NCI-H82 treated with DMSO at 0.1 percent for 48 hours (cell line): Measurements from ENCODE around the gene SLC38A1.

Experiments used
- DNase-seq: peaks from one replicate; lab custom pipeline; 2025; ENCODE audit not compliant: unreplicated experiment; lab: John Stamatoyannopoulos, UW

SLC38A1 gene

DNA sequence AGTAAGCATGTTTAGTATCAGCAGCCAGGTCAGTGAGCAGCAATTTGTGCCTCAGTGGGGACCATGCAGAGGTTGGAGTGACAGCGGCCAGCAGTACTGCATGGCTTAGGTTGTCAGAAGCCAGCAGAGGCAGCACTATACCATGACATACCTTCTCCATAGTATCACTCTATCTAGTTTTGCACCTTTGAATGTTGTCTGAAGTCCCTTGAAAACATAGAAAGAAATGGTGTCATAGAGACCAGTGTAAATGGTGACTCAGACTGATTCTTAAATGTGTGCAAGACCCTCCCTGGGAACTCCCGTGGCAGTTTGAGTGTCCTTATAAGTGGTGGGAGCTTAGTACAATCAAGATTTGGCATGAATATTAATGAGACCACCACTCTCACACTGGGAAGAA, 124.4 kb downstream of the SLC38A1 start:
- no peak for DNase-seq

DNA sequence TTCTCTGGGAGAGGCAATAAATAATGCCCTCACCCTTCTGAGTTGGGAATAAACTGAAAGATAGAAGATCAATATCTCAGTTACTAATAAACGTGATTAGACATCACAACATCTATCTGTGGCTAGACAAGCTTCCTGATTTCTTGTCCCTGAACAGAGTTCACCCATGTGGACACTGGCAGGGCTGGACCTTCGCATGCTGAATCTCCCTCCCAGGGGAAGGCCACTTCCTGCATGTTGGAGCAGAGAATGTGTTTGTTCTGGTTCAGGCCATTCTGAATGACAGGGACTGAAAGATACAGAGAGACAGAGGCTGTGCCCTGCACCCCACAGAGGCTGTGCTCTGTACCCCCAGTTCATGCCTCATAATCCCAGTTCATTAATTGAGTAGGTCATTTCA, 132.6 kb downstream of the SLC38A1 start:
- no peak for DNase-seq

DNA sequence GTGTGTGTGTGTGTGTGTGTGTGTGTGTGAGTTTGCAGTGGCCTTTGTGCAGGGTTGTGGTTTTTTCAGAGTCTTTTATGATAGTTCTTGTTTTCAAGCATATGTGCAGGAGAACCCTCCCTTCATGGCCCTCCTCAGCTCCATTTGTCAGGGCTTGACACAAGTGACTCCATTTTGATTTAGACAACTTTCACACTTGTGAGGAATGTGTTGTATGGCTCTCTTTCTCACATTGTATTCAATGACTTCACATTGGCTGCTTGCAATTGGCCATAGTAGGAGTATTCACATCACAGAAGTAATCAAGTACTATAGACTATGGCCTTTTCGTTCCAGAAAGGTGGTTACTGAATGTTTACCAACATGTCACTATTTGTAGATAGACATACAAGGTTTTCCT, 133.1 kb downstream of the SLC38A1 start:
- no peak for DNase-seq

DNA sequence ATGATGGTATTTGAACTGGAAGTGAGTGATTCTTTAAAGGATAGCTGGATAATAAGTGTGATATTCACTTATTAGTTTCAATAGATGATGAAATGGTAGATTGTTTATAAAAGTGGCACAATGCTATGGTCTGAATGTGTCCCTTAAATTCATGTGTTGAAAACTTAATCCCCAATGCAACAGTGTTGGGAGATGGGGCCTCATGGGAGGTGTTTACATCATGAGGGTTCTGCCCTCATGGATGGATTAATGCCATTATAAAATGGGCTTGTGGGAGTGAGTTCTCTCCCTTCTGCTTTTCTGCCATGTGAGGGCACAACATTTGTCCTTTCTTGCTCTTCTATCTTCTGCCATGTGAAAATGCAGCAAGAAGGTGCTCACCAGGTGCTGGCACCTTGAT, 134.0 kb downstream of the SLC38A1 start:
- DNase-seq, result no peak

DNA sequence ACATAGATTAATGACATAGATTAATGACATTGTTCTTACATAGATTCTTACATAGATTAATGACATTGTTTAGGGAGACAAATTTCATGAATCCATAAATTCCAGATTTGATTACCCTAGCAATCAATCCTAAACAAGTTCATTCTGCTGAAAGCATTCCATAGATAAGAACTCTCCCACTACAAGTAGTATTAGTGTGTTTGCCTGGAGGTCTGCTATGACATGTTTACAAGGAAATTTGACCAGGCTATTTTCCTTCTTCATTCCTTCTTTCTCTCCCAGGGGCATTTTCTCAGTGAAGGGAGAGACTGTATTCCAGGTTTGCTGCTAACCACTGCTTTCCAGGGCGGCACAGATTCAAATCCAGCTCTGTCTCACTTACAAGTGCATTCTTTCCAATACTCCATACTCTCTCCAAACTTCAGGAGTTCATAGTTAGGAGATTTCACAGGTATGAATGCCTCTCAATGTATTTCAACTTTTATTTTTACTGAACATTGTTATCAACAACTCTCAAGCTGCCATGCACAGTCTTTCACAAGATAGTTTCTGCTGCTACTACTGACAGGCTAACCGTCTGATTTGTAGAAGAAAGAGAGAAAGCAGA, 134.5 kb downstream of the SLC38A1 start:
- no peak for DNase-seq

DNA sequence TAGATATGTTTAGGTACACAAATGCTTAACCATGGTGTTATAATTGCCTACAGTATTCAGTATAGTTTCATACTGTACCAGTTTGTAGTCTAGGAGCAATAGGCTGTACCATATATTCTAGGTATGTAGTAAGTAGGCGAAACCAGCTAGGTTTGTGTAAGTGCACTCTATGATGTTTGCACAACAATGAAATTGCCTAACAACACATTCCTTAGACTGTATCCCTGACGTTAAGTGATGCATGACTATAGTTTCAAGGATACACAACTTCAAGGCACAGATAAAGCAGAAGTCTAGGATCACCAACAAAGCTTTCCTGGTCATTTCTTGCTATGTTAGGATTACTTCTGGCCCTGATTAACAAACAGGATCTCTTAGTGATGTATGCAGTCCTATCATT, 135.1 kb downstream of the SLC38A1 start:
- DNase-seq, result no peak
